GM19372 (cell line): ENCODE results near the gene TRAPPC14.
"Not testable (repeated sequence)": the region's sequence is repeated elsewhere in the genome, so short reads cannot be mapped to it uniquely, and the experiment has no call there.

Source experiments
- ATAC-seq: cut with Tn5 transposase; IDR thresholded peaks from one replicate; pipeline ENCODE4 v1.9.1; 2021; ENCODE audit warnings: mild to moderate bottlenecking, low read depth, moderate library complexity; ENCODE audit not compliant: unreplicated experiment

TRAPPC14 gene

DNA sequence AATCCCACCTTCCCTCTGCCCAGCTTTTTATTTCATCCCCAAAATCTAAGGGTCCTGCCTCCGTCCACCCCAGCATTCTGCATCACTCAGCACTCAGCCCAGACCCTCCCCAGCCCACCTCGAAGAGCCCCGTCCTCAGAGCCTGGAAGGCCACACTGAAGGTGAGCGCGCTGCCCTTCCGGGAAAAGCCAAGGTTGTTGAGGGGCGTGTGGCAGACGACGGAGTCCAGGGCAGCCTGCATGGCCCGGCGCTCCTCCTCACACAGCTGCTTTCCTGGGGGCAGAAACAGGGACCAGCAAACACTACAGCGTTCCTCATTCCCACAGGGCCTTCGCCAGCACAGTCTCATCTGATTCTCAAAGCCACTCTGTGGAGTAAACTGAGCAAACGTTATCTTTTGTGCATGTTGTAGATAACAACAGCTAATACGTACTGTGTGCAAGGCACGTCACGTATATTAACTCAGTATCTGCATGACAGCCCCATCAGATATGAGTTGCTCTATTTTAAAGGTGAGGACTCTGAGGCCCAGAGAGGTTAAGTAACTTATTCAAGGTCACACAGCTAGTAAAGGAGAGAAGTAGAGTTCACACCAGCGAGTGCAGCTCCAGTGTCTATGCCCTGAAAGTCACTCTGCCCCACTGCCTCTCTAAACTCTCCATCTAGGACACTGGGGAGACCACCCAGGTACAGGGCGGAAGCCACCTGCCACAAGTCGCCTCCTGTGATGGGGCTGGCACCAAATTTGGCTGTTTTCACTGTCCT is 2.8 kb downstream of the TRAPPC14 start:
- no peak for ATAC-seq

DNA sequence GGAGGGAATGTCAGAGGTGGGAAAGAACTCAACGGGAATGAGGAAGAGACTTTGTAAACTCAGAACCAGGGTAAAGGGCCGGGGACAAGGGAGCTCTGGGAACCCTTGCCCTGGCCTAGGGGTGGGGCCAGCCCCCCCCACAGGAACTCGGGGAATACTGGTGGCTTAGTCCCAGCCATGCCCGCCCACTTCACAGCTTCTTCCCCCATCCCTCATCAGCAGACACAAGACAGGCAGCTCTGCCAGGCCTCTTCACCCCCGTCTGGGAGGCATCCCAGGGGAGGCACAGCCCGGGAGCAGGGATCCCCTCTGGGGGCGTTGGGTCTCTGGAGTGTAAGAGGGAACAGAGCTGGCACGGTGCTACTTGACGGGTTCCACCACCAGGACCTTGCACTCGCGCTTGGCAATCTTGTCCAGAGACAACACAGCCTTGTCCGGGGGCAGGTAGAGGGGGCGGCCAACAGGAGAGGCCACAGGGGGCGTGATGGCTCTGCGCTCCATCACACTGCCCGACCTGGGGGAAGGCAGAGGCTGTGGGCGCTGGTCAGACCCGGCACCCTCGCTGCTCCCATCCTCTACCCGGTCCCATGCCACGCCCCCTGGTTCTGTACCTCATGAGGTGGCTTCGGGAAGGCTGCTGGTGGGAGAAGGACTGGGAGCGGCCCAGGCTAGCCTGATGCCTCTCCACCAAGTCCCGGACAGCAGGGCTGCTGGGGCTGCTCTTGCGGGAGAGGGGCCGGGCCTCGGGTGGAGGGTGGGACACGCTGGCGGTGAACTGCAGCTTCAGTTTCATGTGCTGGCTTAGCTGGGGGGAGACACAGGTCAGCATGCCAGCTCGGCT is 3.7 kb downstream of the TRAPPC14 start:
- ATAC-seq, result no peak

DNA sequence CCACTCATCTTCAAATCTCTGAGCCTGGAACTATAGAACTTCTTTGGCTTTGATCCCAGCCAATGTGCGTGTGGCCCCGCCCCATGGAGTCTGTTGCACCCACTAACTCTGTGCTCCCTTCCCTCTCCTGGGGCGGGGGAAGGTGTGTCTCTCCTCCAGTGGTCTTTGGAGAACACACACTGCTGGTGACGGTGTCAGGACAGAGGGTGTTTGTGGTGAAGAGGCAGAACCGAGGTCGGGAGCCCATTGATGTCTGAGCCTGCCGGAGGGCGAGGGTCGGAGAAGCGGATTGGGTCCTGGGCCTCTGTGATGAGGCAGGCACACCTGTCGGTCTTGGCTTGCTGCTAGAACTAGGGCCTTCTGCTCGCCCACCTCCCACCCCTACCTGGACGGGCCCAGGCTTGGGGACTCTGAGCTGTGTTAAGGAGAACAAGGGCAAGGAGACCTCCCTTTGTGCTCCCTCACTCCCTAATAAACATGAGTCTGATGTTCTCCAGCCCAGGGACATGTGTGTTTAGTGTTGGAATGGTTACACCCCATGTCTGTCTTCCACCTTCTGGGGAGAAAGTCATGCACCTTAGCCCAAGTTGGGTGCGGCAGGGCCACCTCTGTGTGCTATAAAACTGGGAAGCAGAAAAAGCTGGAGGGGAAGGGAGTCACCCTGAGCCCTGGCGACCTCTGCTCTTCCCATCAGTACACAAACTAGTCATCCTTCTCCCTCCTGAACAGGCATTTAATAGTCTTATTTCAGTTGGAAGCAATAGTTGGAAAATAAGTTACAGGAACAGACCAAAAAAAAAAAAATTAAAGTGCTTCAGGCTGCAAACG is 4.6 kb downstream of the TRAPPC14 start:
- ATAC-seq, result no peak

GRCh38 chr7:100152937-100153666 is 5.4 kb downstream of the TRAPPC14 start:
- no peak for ATAC-seq

DNA sequence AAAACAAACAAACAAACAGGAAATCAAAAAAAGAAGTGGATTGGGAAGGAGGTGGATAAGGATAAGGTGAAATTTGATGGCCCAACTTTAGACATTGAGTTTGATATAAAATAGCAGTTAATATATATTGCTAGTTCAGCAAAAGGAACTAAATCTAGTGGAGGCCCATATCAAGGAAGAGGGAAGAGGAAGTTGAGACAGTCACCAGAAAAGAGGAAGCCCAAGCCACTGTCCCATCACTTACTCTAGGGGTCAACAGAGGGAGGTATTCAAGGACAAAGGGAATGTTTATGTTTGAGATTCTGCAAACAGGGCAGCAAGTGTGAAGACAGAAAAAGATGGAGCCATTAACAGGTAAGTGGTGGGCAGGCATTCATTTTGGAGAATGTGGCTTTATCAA is 6.1 kb downstream of the TRAPPC14 start:
- no peak for ATAC-seq

DNA sequence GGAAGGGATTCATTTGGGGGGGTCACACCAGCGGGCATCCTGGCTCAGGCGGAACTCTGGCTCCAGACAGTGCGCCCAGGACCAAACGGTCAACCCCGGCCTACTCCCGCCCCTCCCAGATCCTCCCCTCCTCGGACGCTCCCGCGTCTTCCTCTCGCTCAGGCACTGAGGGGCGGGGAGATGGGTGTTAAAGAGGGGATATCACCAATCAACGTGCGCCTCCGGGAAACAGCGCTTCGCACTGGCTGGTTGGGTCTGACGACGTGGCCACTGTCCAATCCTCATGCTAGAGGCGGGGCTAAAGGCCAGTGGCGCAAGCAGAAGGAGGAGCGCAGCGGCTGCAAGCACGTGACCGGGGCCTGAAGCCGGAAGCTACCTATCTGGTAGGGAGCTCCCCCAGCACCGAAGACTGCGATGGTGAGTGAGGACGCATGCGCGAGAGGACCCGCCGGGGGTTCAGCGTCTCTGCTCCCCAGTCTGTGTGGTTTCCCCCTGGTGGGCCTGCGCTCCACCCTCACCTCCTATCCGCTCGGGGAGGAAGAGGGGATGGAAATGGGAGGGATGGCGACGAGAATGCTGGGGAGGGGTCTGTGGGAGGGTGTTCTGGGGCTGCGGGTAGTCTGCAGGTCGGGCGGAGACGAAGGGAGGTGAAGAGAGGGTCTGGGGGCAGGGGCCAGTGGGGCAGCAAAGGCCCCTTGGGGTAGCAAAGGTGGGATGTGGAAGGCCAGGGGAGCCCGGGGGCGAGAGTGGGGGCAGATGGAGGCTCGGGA is 9.8 kb downstream of the TRAPPC14 start, which contains the start of gene LAMTOR4:
Gene LAMTOR4 (plus strand): TSS at position 360 of the 770 bp plus-strand sequence. CDS start 55 bp downstream, at position 415.
- ATAC-seq, result peak; percentile 98

GRCh38 chr7:100148225-100148558 is 10.3 kb downstream of the TRAPPC14 start:
- ATAC-seq, result no peak

GRCh38 chr7:100147278-100147677 is 11.2 kb downstream of the TRAPPC14 start:
- no peak for ATAC-seq

DNA sequence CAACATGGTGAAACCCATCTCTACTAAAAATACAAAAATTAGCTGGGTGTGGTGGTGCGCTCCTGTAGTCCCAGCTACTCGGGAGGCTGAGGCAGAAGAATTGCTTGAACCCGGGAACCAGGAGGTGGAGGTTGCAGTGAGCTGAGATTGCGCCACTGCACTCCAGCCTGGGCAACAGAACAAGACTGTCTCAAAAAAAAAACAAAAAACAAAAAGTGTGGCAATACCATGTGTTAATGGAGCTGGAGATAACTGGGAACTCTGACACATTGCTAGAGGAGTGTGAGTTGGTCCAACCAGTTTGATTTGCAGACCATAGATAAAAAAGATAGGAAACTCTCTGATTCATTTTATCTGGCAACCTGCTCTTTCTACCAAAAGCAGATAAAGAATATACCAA is 12.2 kb downstream of the TRAPPC14 start:
- not testable (repeated sequence) for ATAC-seq

- ATAC-seq, result no peak
Observed at GRCh38 chr7:100142461-100142860, 16.1 kb downstream of the TRAPPC14 start.

GRCh38 chr7:100141555-100141949 is 17.0 kb downstream of the TRAPPC14 start:
- ATAC-seq, result no peak

- no peak for ATAC-seq
Observed at GRCh38 chr7:100137851-100138760, 20.4 kb downstream of the TRAPPC14 start.

- peak; percentile 53 for ATAC-seq
Observed at GRCh38 chr7:100132697-100133151, 25.8 kb downstream of the TRAPPC14 start.

DNA sequence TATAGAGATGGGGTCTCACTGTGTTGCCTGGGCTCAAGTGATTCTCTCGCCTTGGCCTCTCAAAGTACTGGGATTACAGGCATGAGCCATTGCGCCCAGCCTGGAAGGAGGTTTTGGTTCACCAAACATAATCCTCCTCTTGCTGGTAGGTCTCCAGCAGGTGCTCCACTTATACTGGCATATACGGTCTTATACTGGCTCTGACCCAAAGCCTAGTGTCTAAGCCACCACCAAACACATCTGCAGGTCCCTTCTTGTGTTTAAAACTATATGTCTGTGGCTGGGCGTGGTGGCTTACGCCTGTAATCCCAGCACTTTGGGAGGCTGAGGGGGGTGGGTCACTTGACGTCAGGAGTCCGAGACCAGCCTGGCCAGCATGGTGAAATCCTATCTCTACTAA is 26.4 kb downstream of the TRAPPC14 start:
- no peak for ATAC-seq

DNA sequence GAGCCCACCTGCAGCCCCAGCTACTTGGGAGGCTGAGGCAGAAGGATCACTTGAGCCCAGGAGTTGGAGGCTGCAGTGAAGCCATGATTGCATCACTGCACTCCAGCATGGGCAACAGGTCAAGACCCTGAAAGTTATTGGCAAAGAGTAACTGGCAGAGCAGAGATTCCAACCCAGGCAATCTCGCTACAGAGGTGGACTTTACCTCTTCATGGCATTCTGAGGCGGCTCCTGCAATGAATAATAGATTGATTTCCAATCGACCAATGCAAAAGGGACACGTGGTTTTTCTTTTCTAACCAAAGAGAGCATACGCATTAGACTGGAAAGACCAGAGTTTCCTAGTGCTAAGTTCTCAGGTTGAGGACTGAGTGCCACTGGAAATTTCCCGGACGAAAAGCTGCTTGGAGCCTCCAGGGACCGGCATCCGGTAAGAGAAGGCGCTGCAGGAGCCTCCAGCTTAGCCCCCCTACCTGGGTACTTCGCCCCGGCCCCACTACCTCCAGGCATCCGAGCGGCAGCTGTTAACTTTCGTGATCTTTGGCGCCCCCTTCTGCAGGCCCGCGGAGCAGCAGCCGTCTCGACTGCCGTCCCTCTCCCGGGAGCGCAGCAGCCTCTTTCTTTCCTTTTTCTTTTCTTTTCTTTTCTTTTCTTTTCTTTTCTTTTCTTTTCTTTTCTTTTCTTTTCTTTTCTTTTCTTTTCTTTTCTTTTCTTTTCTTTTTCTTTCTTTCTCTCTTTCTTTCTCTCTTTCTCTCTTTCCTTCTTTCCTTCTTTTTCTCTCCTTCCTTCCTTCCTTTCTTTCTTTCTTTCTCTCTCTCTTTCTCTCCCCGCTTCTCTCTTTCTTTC is 27.7 kb downstream of the TRAPPC14 start:
- ATAC-seq, result no peak

DNA sequence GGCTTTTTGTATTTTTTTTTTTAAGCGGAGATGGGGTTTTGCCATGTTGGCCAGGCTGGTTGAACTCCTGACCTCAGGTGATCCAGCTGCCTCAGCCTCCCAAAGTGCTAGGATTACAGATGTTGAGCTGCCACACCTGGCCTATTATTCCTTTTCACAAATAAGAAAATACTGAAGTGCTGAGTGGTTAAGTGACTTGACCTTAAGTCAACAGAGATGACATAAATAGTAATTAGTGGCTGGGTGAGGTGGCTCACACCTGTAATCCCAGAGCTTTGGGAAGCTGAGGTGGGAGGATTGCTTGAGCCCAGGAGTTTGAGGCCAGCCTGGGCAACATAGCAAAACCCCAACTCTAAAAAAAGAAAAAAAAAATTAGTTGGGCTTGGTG is 28.3 kb downstream of the TRAPPC14 start:
- not testable (repeated sequence) for ATAC-seq

GRCh38 chr7:100128637-100128963 is 29.9 kb downstream of the TRAPPC14 start:
- ATAC-seq, result no peak
